Caco-2 (cell line): ENCODE results near the gene BAZ1A. TPM values are rescaled to one million over a fixed set of nuclear protein-coding genes. Genes with fewer than 3 reads are reported as not detected.

Source experiments
- BruUV-seq: library from RNA; stranded (reverse); fragments of 400-500 nt; replicated peaks from 2 replicates; lab custom pipeline; 2021; lab: Mats Ljungman, UMichigan
- CTCF ChIA-PET: fragments of 300-600 bp; sonication (Branson Sonifier 250); formaldehyde crosslinking; loops from one replicate; lab custom pipeline; 2022; ENCODE audit warnings: antibody characterized with exemption; lab: Charles Lee
- POLR2A ChIA-PET: fragments of 300-600 bp; sonication (Branson Sonifier 250); formaldehyde crosslinking; loops from one replicate; lab custom pipeline; 2022; ENCODE audit warnings: antibody characterized with exemption; lab: Charles Lee
- DNase-seq, 2 experiments: peaks; one replicate each; pipeline versions ENCODE4 v3.0.0 to v3.0.0-alpha.2; 2020 to 2022
- H3K27me3 ChIP-seq: replicated peaks from 2 replicates; pipeline ENCODE4 v1.6.0; 2011; ENCODE audit warnings: low read length; ENCODE audit not compliant: control insufficient read depth, insufficient read depth
- H3K36me3 ChIP-seq: 2 replicates; pipeline ENCODE4 v1.5.1; 2011; ENCODE audit warnings: low read length; ENCODE audit not compliant: control insufficient read depth, insufficient read depth
- H3K4me1 ChIP-seq: fragments of 250-450 bp; sonication (Bioruptor Pico); 2 replicates; pipeline ENCODE4 v1.5.1; 2020; ENCODE audit warnings: mild to moderate bottlenecking
- H3K4me3 ChIP-seq: 2 replicates; pipeline ENCODE4 v1.5.1; 2011; ENCODE audit warnings: low read depth, mild to moderate bottlenecking, control low read depth, low read length
- H3K9me3 ChIP-seq: fragments of 250-450 bp; sonication (Bioruptor Pico); 2 replicates; pipeline ENCODE4 v1.5.1; 2020; ENCODE audit warnings: mild to moderate bottlenecking, moderate library complexity
- H3K27ac Mint-ChIP-seq: one replicate; pipeline ENCODE4 v1.8.0; 2022; ENCODE audit warnings: mixed read lengths; ENCODE audit not compliant: unreplicated experiment
- H3K27me3 Mint-ChIP-seq: one replicate; pipeline ENCODE4 v1.8.0; 2022; ENCODE audit warnings: mixed read lengths; ENCODE audit not compliant: insufficient read depth, unreplicated experiment
- H3K36me3 Mint-ChIP-seq: one replicate; pipeline ENCODE4 v1.8.0; 2022; ENCODE audit warnings: mild to moderate bottlenecking, mixed read lengths; ENCODE audit not compliant: insufficient read depth, unreplicated experiment
- H3K4me1 Mint-ChIP-seq: one replicate; pipeline ENCODE4 v1.8.0; 2022; ENCODE audit warnings: low read depth, mixed read lengths; ENCODE audit not compliant: unreplicated experiment
- H3K4me3 Mint-ChIP-seq: one replicate; pipeline ENCODE4 v1.8.0; 2022; ENCODE audit warnings: mild to moderate bottlenecking, moderate library complexity, mixed read lengths; ENCODE audit not compliant: unreplicated experiment
- H3K9me3 Mint-ChIP-seq: one replicate; pipeline ENCODE4 v1.8.0; 2022; ENCODE audit warnings: mixed read lengths; ENCODE audit not compliant: unreplicated experiment
- CTCF ChIP-seq, 2 experiments: fragments of 200-600 bp in 1 of 2; IDR thresholded peaks; 1 replicate in 1 of 2; 2 replicates in 1 of 2; pipeline versions ENCODE4 v1.5.1 to v1.8.0; 2011 to 2022; ENCODE audit warnings: antibody characterized with exemption in 1 of 2, control low read depth in 1 of 2, inconsistent platforms in 1 of 2, low read depth in 1 of 2, low read length in 1 of 2, mild to moderate bottlenecking in 1 of 2, moderate library complexity in 1 of 2; ENCODE audit not compliant: insufficient read depth in 1 of 2, severe bottlenecking in 1 of 2, unreplicated experiment in 1 of 2
- intact Hi-C: fragments of 100-400 bp; cut with micrococcal nuclease; formaldehyde crosslinking; loops from one replicate; pipeline ENCODE4 v1.10.0; 2022; ENCODE audit not compliant: unreplicated experiment
- total RNA-seq: library from RNA; stranded (reverse); gene quantifications from 2 replicates; pipeline ENCODE4 v1.2.3, GENCODE V29; 2022

Gene BAZ1A
- total RNA-seq, 1 experiment from 2014 or later: 26.1 TPM

DNA sequence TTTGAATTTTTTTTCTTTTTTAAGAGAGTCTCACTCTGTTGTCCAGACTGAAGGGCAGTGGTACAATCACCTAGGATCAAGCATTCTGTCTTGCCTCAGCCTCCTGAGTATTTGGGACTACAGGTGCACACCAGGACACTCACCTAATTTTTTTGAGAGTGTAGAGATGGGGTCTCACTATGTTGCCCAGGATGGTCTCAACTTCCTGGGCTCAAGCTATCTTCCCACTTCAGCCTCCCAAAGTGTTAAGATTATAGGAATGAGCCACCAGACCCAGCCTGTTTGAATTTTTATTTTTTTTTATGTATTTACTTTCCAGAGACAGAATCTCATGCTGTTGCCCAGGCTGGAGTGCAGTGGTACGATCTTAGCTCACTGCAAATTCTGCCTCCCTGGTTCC lies 11.3 kb downstream of the BAZ1A start:
- no peak overlapping the region for H3K4me3 Mint-ChIP-seq
- no peaks in the 10 kb centered on the region for H3K27me3 ChIP-seq
- no peaks in the 10 kb centered on the region for H3K27me3 Mint-ChIP-seq
- H3K4me1 ChIP-seq: no peaks in the 10 kb centered on the region
- no peak for DNase-seq
- H3K9me3 Mint-ChIP-seq: no peaks in the 10 kb centered on the region
- TF ChIP-seq CTCF (IDR thresholded peaks at IDR 0.05; ENCODE audit: insufficient read depth in 1 of 2, low read depth in 1 of 2, low read length in 1 of 2, severe bottlenecking in 1 of 2, unreplicated experiment in 1 of 2): no peak
- CTCF ChIA-PET: no interaction called here
- POLR2A ChIA-PET: no interaction called here
- no peak overlapping the region for H3K27ac Mint-ChIP-seq
- peaks cover 12% of the 10 kb centered on the region for H3K4me1 Mint-ChIP-seq
- no TSS peak for BruUV-seq
- H3K36me3 Mint-ChIP-seq: peaks cover 11% of the 10 kb centered on the region
- no peaks in the 10 kb centered on the region for H3K36me3 ChIP-seq
- H3K9me3 ChIP-seq: no peaks in the 10 kb centered on the region
- no peak overlapping the region for H3K4me3 ChIP-seq
- intact Hi-C loops: no loop called here

GRCh38 chr14:34858765-34859164 lies 16.4 kb downstream of the BAZ1A start:
- Mint-ChIP-seq H3K4me1 (no peaks in the 10 kb centered on the region), H3K36me3 (peaks cover 30% of the 10 kb centered on the region), H3K9me3 (no peaks in the 10 kb centered on the region), H3K4me3 (no peak overlapping the region), H3K27me3 (no peaks in the 10 kb centered on the region), H3K27ac (no peak overlapping the region)
- no peak overlapping the region for H3K4me3 ChIP-seq
- H3K9me3 ChIP-seq: no peaks in the 10 kb centered on the region
- BruUV-seq: no TSS peak
- CTCF ChIA-PET: no interaction called here
- POLR2A ChIA-PET: no interaction called here
- peaks cover 2% of the 10 kb centered on the region for H3K36me3 ChIP-seq
- TF ChIP-seq CTCF (IDR thresholded peaks at IDR 0.05; ENCODE audit: insufficient read depth in 1 of 2, low read depth in 1 of 2, low read length in 1 of 2, severe bottlenecking in 1 of 2, unreplicated experiment in 1 of 2): no peak
- H3K4me1 ChIP-seq: no peaks in the 10 kb centered on the region
- no peak for DNase-seq
- no peaks in the 10 kb centered on the region for H3K27me3 ChIP-seq
- intact Hi-C loops: no loop called here

DNA sequence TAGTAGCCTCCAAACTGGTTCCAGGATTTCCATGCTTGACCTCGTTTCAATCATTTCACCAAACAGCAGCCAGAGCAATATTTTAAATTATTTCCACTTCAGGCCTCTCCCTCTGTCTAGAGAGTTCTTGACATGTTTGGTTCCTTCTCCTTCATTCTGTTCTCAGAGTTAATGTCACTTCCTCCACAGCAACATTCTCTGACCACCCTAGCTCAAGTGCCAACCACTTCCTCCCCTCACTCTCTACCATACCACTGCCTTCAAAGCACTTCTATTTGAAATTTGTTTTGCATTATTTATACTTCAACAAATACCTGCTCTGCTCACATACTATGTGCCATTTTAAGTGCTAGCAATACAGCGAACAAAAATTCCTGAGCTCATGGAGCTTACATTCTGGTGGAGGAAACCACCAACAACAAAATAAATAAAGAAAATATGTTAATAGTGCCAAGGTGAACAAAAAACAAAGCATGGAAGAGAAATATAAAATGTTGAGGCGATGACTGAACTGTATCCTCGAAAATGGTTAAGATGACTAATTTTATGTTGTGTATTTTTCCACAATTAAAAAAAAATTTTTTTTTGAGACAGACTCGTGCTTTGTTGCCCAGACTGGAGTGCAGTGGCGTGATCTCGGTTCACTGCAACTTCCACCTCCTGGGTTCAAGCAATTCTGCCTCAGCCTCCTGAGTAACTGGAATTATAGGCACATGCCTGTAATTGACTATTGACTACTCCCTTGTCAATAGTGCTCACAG lies 17.3 kb downstream of the BAZ1A start:
- Histone ChIP-seq H3K36me3 (peaks cover 2% of the 10 kb centered on the region), H3K4me1 (no peaks in the 10 kb centered on the region), H3K27me3 (no peaks in the 10 kb centered on the region), H3K9me3 (no peaks in the 10 kb centered on the region), H3K4me3 (no peak overlapping the region)
- H3K9me3 Mint-ChIP-seq: no peaks in the 10 kb centered on the region
- no peak for DNase-seq
- H3K27me3 Mint-ChIP-seq: no peaks in the 10 kb centered on the region
- no peak overlapping the region for H3K4me3 Mint-ChIP-seq
- H3K27ac Mint-ChIP-seq: peak overlapping the region; percentile 6
- ChIA-PET CTCF (no interaction called here), POLR2A (interaction anchor here (0.5 kb wide), 1 partner anchor 15 kb away, joined by 4 read pairs; no protein-coding TSS in a partner anchor)
- no peaks in the 10 kb centered on the region for H3K4me1 Mint-ChIP-seq
- peaks cover 39% of the 10 kb centered on the region for H3K36me3 Mint-ChIP-seq
- intact Hi-C loops: no loop called here
- no TSS peak for BruUV-seq
- no peak for TF ChIP-seq CTCF (IDR thresholded peaks at IDR 0.05; ENCODE audit: insufficient read depth in 1 of 2, low read depth in 1 of 2, low read length in 1 of 2, severe bottlenecking in 1 of 2, unreplicated experiment in 1 of 2)
